Gastroesophageal sphincter (tissue), 3 donors: ENCODE data around the gene WDR31.
"Not testable (repeated sequence)": the region's sequence is repeated elsewhere in the genome, so short reads cannot be mapped to it uniquely, and the experiment has no call there.

Experiments
- POLR2A ChIP-seq, 2 donors: fragments of 450-650 bp; IDR thresholded peaks; one replicate each; pipeline ENCODE4 v1.6.1; 2017; ENCODE audit warnings: antibody characterized with exemption in 2 of 2, mild to moderate bottlenecking in 2 of 2, moderate library complexity in 1 of 2
- POLR2AphosphoS5 ChIP-seq: sonication (generic); formaldehyde crosslinking; IDR thresholded peaks from one replicate; pipeline ENCODE4 v1.6.1; 2017; ENCODE audit warnings: antibody characterized with exemption
- TF ChIP-seq, protein P1 (sequence below), 4 experiments: fragments of 200-600 bp in 2 of 4; fragments of 450-650 bp in 2 of 4; sonication (generic) in 1 of 4; IDR thresholded peaks; one replicate each; pipeline ENCODE4 v1.5.1; 2017 to 2019; ENCODE audit warnings: antibody characterized with exemption in 4 of 4, mild to moderate bottlenecking in 2 of 4, moderate library complexity in 2 of 4

DNA sequence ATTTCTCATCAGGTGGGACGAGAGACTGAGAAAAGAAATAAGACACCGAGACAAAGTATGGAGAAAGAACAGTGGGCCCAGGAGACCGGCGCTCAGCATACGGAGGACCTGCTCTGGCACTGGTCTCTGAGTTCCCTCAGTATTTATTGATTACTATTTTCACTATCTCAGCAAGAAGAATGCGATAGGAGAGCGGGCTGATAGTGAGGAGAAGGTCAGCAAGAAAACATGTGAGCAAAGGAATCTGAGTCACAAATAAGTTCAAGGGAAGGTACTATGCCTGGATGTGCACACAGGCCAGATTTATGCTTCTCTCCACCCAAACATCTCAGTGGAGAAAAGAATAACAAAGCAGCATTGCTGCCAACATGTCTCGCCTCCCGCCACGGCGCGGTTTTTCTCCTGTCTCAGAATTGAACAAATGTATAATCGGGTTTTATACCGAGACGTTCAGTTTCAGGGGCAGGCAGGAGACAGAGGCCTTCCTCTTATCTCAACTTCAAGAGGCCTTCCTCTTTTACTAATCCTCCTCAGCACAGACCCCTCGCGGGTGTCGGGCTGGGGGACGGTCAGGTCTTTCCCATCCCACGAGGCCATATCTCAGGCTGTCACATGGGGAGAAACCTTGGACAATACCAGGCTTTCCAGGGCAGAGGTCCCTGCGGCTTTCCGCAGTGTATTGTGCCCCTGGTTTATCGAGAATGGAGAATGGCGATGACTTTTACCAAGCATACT is 39.2 kb upstream of the WDR31 start:
- TF ChIP-seq, protein P1, sequence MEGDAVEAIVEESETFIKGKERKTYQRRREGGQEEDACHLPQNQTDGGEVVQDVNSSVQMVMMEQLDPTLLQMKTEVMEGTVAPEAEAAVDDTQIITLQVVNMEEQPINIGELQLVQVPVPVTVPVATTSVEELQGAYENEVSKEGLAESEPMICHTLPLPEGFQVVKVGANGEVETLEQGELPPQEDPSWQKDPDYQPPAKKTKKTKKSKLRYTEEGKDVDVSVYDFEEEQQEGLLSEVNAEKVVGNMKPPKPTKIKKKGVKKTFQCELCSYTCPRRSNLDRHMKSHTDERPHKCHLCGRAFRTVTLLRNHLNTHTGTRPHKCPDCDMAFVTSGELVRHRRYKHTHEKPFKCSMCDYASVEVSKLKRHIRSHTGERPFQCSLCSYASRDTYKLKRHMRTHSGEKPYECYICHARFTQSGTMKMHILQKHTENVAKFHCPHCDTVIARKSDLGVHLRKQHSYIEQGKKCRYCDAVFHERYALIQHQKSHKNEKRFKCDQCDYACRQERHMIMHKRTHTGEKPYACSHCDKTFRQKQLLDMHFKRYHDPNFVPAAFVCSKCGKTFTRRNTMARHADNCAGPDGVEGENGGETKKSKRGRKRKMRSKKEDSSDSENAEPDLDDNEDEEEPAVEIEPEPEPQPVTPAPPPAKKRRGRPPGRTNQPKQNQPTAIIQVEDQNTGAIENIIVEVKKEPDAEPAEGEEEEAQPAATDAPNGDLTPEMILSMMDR (IDR thresholded peaks at IDR 0.05): not testable (repeated sequence)
- not testable (repeated sequence) for TF ChIP-seq POLR2AphosphoS5; POLR2A (IDR thresholded peaks at IDR 0.05)
